Suppressor macrophage treated with lipopolysaccharide for 1 hour (primary cell): ENCODE data around the gene KRTAP10-8.
A peak's percentile ranks its signal among the peaks of the same experiment; 100 is the strongest.
"Not testable (repeated sequence)": the region's sequence is repeated elsewhere in the genome, so short reads cannot be mapped to it uniquely, and the experiment has no call there.

ENCODE experiments used
- DNase-seq, 3 donors: peaks; one replicate each; pipeline ENCODE4 v3.0.0-alpha.2; 2020 to 2022

KRTAP10-8 gene

DNA sequence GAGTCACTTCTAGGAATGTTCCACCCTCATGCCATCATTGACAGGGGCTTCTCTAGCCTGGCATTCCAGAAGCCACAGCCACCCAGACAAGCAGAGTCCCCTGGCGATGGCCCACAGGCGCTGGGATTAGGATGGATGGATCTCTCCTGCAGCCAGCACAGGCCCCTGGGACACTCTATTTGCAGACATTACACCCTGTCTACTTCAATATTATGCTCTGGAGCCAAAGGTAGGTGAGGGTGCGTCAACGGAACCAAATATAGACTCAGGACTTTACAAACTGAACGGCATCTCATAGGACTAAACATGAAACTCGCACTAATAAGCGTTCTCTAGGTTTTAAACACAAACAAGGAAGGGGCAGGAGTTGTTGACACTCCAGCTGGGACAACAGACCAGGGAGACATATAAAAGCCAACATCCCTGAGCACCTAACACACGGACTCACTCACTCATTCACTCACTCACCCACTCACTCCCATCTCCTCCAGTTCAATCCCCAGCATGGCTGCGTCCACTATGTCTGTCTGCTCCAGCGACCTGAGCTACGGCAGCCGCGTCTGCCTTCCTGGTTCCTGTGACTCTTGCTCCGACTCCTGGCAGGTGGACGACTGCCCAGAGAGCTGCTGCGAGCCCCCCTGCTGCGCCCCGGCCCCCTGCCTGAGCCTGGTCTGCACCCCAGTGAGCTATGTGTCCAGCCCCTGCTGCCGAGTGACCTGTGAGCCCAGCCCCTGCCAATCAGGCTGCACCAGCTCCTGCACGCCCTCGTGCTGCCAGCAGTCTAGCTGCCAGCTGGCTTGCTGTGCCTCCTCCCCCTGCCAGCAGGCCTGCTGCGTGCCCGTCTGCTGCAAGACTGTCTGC, 11.5 kb upstream of the KRTAP10-8 start, which contains the start of gene KRTAP10-7:
KRTAP10-7 (plus strand) TSS at position 480 of the 861 bp plus-strand sequence; CDS start at position 505, 25 bp downstream.
- DNase-seq, result not testable (repeated sequence)

DNA sequence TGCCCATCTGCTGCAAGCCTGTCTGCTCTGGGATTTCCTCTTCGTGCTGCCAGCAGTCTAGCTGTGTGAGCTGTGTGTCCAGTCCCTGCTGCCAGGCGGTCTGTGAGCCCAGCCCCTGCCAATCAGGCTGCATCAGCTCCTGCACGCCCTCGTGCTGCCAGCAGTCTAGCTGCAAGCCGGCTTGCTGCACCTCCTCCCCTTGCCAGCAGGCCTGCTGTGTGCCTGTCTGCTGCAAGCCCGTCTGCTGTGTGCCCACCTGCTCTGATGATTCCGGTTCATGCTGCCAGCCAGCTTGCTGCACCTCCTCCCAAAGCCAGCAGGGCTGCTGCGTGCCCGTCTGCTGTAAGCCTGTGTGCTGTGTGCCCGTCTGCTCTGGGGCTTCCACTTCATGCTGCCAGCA, 10.8 kb upstream of the KRTAP10-8 start:
- DNase-seq, result not testable (repeated sequence)

DNA sequence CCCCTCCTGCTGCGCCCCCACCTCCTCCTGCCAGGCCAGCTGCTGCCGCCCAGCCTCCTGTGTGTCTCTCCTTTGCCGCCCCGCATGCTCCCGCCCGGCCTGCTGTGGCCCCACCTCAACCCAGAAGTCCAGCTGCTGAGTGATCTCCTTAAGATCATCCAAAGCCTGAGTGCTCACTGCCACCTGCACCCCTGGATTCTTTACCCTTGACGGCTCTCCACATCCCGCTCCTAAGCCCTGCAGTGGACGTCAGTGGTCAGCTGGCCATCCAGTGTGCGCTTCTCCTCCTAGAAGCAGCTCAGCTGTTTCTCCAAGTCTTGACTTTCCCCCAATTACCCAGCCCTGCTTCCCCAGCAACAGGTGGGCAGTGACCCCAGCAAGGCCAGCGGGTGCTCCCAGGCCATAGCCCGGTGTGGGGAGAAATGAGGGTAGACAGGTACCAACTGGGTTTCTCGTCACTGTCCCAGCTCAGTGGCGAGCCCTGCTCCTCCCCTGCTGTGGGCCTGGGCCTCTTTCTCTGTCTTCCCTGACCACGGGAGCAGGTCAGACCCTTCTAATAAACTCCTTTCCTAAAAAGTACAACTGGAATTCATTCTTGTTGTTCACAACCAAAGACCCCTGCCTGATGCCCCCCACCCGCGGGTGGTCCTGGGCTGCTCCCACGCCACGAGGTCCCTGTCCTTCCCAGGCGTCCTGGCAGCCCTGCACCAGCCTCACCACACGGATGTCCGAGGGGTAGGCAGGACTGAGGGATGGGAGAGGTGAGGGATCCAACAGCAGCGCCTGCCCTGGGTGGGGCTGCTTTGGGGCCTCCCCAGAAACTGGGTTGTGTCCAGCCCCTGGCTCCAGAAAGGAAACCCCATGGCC, 10.1 kb upstream of the KRTAP10-8 start:
- DNase-seq, result no peak

DNA sequence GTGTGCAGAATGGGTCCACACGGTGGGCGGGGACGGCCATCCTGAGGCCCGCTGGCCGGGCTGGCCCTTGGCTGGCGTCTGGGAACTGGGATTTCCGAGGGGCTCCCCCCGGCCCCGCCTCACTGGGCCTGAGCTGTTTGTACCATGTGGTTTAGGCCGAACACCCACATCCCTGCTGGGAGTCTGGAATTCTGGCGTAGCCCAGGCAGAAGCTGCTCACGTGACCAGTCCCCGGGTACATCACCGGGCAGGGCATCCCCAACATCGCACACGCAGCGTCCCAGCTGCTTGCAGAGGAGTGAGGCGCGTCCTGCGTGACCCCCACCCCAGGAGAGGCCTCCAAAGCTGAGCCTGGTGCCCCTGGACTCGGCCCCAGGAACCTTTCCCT, 9.4 kb upstream of the KRTAP10-8 start:
- DNase-seq, result peak in 1 of 3 donors; percentile 8

DNA sequence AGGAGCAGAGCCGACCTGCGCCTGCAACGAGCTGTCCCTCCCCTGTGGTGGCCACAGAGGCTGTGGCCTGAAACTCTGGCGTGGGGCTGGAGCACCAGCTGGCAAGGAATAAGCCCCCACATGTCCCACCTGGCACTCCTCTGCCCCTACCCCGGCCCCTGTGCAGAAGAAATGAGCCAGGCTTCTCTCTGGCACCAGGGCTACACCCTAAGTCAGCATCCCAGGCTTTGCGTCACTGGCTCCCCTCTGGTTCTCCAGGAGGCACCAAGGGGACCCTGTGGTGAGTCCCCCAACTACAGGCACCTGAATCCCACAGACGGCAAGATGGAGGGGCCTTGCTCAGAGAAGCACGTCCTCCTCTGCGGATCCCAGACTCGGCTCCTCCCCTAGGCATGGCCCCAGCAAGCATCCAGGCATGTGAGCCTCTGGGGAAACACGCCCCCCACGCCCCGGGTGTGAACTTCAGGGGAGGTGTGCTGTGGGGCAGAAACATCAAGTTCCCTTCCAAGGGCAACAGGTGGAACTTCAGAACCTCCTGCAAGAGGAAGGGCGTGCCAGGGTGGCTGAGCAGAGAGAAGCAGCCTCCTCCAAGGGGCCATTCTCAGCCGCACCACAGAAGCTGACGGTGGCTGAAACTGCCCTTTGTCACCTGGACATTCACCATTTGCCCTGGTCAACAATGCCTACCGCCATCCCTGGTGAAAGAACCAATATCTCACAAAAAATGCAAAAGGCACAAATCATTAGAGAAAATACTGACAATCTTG, 8.6 kb upstream of the KRTAP10-8 start:
- DNase-seq, result no peak

DNA sequence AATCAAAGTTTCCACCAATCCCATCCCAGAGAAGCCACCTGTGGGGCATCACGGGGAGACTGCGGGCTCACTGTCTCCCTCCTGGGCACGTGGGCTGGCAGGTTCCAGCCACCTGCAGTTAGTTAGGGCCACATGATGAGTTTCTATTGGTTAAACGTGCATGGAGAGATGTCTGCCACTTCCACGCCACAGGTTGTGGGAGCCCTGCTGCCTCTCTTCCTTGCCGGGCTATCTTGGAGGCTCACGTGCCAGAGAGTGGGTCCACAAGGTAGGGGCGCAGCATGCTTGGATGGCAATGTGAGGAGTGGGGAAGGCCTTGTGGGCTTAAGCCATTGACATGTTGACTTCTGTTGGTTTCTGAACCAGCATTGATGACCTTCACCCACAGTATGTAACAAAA, 8.0 kb upstream of the KRTAP10-8 start:
- DNase-seq, result no peak

DNA sequence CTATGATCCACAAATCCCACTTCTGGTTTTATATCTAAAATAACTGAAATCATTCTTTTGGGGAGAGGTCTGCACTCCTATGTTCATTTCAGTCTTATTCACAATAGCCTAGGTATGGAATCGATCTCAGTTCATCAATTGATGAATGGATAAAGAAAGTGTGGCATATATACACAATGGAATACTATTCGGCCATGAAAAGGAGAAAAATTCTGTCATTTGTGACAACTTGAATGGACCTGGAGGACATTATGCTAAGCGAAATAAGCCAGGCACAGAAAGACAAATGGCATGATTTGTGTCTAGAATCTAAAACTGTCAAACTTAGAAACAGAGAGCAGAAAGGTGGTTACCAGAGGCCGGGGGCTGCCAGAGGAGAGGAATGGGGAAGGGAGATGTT, 5.4 kb upstream of the KRTAP10-8 start:
- no peak for DNase-seq

DNA sequence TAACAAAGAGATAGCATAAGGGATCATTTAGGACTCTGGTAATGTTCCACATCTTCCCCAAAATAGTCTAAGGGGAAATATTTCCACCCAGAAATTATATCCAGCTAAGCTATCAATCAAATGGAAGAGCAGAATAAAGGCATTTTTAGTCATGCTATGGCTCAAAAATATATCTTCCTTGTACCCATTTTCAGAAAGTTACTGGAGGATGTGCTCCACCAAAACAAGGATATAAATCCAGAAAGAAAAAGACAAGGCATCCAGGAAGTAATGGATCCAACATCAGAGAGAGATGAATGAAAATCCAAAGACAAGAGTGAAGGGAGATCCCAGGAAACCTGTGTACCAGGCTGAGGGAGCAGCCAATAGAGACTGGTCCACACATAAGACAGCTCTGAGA, 2.7 kb upstream of the KRTAP10-8 start:
- DNase-seq, result no peak

DNA sequence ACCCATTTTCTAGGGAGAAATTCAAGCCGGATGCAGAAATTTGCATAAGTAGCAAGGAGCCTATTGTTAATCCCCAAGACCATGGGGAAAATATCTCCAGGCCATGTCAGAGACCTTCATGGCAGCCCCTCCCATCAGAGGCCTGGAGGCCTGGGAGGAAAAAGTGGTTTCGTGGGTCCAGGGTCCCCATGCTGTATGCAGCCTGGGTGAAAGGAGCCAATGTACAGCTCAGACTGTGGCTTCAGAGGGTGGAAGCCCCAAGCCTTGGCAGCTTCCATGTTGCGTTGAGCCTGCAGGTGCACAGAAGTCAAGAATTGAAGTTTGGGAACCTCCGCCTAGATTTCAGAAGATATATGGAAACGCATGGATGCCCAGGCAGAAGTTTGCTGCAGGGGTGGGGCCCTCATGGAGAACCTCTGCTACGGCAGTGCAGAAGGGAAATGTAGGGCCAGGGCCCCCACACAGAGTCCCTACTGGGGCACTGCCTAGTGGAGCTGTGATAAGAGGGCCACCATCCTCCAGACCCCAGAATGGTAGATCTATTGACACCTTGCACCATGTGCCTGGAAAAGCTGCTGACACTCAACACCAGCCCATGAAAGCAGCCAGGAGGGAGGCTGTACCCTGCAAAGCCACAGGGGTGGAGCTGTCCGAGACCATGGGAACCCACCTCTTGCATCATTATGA, 1.6 kb upstream of the KRTAP10-8 start:
- not testable (repeated sequence) for DNase-seq

DNA sequence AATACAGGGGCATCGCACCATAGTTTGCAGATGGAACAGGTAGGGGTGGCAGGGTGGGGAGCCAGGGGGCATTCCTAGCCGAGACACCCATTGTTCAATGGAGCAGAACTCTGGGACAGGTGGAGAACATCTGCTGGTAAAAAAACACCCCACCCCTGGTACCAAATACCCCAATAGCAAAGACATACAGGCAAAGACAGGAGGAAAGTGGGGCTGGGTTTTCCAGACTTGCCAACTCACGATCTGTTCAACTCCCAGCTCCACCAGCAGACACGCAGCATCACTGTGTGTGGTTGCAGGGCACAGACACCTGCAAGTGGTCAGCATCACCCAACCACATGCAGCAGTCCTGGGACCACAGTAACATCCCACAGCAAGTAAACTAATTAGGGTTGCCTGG, 328 bp upstream of the KRTAP10-8 start:
- no peak for DNase-seq

DNA sequence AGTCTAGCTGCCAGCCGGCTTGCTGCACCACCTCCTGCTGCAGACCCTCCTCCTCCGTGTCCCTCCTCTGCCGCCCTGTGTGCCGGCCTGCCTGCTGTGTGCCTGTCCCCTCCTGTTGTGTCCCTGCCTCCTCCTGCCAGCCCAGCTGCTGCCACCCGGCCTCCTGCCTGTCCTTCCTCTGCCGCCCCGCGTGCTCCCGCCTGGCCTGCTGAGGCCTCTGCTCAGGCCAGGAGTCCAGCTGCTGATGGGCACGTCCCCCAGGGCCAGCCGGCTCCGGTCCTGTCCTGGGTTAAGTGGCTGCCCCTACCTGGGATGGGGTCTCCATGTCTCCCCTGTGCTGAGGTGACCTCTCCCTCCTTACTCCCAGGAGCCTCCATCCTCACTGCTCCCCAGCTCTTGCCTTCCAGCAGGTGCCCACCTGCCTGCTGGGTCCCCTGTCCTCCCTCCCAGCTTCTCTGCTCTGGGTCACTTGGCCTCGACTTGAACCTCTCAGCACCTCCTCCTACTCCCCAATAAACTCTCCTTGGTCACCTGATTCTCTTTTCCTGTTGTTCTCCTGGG, 870 bp downstream of the KRTAP10-8 start:
- no peak for DNase-seq

DNA sequence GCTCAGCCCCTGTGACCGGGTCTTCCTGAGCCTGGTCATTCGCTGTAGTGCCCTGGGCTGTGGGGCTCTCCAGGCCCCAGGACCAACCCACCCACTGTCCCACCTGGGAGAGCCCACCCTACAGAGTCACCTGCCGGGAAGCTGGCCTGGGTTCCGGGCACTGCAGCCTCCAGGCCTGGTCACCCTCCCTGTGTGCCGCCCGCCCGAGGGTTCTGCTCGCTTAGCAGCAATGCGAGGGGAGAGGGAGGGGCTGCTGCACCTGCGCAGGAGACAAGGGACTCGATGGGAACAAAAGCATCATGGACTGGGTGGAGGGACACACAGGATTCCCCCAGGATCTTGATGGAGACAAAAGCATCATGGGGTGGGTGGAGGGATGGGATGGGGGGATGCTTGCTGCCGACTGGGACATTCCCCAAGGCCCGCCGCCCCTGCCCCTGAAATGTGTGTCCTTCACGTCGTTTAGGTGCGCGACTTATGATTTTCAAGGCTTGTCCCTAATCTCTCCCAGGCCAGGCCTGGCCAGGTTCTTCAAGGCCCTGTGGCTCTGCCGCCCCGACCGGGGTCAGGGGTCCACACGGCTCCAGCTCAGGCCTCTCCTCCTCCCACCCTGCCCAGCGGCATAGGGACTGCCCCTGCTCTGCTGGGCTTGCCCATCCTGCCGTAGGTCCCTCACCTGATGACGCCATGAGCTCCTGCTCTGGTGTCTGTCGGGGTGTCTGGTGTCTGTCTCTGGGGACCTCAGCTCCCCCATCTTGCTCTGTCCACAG, 1.7 kb downstream of the KRTAP10-8 start:
- no peak for DNase-seq

DNA sequence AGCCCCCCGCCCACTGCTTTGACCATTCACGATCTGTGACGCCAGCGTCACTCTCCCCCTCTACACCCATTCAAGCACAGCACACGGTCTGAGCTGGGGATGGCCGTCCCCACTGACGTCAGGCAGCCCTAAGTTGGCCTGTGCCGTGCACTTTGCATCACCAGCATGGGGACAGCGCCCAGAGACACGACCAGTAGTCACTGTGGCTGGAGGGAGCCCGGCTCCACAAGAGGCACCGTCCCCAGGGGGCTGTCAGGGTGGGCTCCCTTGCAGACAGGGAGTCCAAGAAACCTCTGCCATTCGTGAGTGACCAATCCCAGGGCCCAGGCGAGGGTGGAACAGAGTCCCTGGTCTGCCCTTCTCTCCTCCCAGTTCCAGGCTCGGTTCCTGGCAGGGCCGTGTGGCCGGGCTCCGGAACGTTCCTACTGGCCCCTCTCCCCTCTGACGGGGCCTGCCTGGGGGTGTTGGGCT, 2.3 kb downstream of the KRTAP10-8 start:
- no peak for DNase-seq

DNA sequence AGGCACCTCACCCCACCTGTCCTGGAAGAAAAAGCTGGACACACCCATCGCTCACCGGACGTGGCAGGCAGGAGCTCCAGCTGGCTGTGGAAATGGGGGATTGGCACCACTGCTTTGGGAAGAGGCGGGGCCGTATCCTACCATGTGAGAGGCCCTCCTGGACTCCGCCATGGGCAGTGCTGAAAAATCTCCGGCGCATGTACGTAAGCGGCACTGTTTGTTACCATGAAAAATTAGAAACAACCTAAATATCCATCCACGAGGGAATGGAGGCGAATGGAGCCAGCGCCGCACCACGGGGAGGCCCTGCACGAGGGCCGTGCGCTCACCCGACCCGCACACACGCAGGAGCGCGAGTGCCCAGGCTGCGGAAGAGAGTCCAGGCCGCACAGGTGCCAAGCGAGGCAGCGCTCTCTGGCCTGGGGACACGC, 3.1 kb downstream of the KRTAP10-8 start:
- no peak for DNase-seq

DNA sequence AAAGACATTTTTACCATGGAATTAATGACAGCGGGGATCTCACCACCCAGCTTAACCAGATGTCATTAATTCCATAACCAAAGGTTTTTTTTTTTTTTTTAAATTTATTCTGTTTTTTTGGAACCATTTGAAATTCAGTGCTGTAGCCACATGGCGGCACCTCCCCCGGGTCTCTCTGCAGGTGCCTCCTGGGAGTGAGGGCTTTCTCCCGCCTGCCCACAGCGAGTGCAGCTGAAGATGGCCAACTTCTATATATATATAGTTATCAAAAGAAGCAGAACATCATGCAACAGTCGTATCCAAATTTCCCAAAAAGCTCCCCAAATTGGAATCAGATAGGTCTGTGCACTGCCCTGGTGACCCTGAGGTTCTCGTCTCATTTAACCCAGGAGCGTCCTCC, 3.6 kb downstream of the KRTAP10-8 start:
- DNase-seq, result no peak

DNA sequence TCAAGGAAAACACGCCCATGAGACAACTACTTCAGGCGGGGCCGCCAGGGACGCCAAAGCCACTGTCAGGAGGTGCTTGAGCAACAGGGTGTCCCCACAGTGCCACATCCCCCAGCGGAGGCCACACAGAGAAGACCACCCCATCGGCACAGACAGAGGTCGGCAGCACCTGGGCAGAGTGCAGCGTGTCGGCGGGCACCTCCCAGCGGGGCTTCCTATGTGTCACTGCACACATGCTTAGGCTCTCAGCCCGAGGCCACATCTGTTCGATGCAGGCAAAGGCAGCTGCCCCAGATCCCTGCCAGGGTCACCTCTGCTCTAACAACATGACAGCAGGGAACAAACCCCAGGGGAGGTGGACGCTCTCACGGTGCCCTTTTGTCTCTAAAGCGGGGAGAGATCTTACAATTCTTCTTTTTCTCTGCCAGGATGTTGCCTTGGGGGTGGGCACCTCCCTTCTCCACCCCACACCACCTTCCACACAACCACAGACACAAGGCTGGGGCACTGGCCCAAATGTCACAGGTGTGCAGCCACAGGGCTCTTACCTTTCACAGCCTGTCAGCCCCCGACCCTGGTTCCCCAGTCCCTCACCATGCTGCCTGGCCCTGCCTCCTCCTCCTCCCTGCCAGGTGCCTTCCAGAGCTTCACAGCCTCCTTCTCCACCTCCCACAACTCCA, 4.2 kb downstream of the KRTAP10-8 start:
- DNase-seq, result no peak

DNA sequence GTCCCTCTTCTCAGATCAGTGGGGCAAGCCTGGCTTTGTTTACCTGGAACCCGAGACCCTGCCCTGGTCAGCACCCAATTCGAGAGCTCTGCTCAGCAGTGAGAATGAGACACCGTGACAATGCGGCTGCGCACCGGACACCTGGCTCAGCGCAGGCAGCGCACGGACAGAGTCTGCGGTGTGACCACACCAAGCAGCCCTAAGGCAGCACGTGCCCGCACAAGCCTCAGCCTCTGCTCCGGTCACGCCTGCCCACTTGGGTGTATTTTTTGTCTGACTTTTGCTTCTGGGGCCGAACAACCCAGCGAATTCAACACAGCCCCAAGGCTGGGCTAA, 4.7 kb downstream of the KRTAP10-8 start:
- no peak for DNase-seq

DNA sequence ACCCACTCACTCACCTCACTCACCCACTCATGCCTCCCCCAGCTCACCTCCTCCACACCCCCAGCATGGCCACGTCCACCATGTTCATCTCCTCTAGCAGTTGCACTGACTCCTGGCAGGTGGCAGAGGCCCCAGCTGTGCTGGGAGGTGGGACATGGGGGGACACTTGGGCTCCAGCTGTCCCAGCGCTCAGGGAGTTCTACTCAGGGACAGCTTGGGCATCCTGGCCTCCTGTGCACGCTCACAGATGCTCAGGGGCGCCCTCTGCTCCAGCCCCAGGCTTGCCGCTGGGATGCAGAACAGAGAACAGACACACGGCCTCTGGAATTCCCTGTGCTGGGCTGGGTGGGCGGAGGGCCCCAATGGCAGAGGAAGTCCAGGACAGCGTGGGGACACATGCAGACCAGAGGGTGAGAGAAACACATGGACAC, 5.2 kb downstream of the KRTAP10-8 start:
- DNase-seq, result no peak

DNA sequence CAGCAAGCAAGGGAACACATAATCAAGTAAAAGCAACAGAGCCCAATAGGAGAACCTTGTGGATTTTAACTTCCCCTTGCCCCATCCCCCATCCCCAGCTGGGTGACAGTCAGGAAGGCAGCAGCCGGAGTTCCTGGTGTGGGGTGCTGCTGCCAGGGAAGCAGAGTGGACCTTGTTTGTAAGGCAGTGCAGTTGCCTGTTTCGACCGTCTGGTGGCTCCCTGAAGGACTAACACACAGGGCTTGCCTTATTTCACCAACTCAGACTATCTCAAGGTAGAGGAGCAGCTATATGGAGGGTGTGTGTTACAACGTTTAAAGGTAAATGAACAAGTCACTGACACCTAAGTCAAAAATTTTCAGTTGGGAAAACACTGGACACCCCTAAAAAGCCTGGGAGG, 6.6 kb downstream of the KRTAP10-8 start:
- peak in 2 of 3 donors; percentile 24 to 49 for DNase-seq

DNA sequence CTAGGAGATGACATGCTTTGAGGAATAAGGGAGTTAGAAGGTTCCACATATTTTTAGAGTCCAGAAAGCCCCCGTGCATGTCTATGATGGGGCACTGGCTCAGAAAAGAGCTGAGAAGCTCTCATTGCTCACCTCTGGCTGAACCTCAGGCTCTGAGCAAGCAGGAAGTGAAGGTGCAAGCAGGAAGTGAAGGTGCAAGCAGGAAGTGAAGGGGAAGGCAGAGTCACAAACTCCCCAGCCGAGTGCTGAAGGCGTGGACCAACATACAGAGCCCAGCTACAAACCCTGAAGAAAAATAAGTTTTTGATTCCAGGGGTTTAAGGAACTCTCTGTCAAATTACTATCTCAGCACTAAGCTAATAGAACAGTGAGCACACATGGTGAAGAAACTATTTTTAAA, 7.0 kb downstream of the KRTAP10-8 start:
- DNase-seq, result no peak

DNA sequence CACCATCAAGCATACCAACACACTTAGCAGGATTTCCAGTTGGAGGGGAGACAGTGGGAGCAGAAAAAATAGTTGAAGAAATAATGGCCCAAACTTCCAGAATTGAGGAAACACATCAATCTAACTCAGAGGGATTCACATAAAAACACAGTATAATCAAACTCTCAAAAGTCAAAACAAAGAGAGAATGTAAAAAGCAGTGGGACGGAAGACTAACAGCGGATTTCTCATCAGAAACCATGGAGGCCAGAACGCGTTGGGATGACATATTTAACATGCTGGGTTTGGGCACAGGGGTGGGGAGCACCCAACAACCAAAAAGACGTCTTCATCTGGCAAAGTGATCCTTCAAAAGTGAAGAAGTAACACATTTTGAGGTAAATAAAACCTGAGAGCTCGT, 8.0 kb downstream of the KRTAP10-8 start:
- no peak for DNase-seq
